Astrocyte of the hippocampus (primary cell): ENCODE data around the gene LIN37.

ENCODE experiments used
- DNase-seq: peaks from one replicate; pipeline ENCODE4 v3.0.0; 2011; ENCODE audit warnings: low read depth, low spot score

Gene LIN37

DNA sequence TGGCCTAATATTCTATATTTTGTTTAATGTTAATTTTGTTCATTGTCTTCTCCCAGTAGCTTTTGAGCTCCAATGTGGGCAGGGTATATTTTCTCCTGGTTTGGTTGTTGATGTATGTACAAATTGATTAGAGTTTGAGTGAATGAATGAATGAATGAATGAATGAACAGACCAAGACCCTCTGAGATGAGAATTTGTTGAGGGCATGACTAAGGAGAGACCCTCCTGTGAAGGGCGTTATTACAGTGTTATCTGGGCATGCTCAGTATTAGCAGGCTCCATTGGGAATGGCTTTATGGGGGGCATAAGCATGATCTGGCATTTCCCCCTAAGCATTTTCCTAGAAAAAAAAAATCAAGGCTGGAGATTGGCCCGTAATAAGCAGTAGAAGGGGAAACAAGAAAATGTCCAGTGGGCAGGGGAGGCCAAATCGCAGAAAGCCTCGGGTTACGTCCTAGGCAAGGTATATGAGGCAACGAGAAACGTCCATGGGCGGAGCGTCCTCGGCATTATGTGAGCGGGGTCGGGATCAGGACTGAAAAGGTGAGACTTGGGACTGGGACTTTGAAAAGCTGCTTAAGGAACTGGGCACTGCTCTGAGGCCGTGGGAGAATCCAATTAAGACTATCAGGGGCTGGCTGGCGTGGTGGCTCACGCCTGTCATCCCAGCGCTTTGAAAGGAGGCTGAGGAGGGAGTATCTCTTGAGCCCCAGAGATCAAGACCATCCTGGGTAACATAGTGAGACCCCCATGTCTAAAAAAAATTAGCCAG lies 26.1 kb downstream of the LIN37 start:
- DNase-seq = no peak

GRCh38 chr19:35775046-35775297 lies 26.6 kb downstream of the LIN37 start:
- DNase-seq = no peak

DNA sequence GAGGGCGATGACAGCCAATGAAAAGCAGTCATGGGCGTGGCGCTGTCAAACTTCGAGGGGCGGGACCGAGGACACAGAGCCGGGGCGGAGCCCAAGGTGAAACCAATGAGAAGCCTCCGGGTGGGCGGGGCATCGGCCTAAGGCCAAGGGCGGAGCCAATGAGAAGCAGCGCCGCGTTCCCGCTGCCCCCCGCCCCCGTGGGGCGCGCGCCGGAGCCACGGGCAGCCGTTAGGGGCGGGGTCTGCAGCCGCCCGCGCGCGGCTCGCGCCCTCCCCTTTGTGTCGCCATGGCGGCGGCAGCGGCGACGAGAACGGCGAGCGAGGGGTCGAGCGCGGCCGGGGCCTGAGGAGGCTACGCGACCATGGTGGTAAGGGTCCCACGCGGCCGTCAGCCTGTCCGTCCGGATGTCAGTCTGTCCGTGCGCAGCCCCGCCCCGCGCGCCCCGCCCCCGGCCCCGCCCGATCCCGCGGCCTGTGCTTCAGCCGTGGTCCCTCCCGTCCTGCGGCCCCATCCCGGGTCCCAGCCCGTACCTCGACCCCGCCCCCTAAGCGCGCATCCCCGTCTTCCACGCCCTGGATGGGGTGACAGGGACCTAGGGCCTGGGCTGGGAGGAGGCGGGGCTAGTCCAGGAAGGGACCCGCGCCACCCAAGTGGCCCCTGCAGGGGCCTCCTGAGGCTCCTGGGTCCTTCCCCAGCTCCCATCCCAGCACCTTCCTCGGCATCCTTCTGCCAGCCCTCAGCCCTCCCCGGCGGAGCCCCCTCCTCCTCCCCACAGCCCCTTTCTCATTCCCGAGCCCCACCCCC lies 27.1 kb downstream of the LIN37 start, which contains the start of gene ARHGAP33:
TSS of gene ARHGAP33 (plus strand) at position 267 of the 804 bp plus-strand sequence. CDS start at position 362, 95 bp downstream.
- peak; percentile 99 for DNase-seq

DNA sequence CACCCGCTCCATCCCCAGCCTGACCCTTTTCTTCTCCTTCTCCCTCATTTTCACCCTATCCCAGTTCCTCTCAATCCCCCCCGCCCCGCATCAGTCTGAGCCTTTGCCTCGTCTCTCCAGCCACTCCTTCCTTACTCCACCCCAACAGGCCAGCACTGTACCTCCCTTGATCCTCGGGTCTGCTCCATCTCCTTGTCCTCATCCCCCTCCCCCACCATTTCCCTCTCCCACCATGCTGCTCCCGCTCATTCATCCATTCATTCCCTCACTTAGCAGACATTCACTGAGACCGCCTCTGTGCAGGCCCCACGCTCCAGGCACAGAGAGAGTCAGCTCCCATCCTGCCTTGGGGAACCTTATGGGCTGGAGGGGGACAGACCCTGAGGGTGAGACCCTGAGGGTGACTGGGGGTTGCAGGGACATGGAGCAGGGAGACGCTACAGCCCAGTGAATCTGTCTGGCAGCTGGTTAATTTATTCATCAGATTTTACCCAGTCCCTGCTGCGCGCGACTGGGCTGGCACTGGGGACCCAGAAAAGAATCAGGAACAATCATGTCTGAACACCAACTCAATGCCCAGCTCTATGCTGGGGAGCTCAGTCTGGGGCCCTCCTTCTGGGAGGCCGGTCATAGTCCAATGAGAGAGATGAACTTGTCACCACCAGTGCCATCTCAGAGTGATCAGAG lies 27.9 kb downstream of the LIN37 start:
- DNase-seq = no peak

DNA sequence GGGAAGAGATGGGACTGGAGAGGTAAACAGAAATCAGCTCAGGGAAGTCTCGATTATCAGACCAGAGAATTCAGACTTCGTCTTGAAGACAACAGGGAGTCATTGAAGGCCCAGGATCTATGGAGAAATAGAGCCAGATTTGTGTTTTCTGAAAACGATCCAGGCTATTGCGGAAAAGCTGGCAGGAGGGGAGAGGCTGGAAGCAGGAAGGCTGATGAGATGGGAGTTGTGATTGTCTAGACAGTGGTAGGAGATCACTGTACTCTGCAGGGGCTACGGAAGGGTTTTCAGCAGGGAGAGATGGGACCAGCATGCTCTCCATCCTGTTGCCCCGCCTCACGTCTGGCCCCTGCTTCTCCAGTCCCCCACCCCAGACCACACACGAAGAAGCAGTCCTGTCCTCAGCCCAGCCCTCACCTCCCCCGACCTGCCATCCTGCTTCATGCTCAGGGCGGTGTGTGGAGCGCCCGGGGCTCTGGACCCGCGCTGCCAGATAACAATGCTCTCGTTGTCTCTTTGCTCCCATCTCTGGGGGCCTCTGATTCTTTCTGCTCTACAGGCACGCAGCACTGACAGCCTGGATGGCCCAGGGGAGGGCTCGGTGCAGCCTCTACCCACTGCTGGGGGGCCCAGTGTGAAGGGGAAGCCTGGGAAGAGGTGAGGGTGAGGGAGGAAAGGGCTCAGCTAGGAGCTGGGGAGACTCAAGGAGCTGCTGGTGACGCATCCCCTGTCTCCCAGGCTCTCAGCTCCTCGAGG lies 28.9 kb downstream of the LIN37 start:
- no peak for DNase-seq

DNA sequence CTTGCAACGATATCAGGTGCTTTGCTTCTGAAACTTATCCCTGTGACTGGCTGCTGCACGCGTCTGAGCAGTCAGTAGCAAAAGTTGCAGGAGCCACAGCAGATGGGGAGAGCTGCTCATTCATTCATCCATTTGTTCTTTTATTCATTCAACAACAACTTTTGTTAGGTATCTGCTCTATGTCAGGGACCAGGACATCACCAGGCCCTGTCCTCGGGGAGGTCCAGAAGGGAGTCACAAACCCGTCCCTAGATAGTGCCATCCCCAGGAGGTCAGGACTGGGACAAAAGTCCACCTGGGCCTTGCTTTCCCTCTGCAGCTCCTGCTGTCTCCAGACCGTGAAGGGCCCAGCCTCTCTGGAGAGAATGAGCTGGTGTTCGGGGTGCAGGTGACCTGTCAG lies 29.6 kb downstream of the LIN37 start:
- DNase-seq = no peak

DNA sequence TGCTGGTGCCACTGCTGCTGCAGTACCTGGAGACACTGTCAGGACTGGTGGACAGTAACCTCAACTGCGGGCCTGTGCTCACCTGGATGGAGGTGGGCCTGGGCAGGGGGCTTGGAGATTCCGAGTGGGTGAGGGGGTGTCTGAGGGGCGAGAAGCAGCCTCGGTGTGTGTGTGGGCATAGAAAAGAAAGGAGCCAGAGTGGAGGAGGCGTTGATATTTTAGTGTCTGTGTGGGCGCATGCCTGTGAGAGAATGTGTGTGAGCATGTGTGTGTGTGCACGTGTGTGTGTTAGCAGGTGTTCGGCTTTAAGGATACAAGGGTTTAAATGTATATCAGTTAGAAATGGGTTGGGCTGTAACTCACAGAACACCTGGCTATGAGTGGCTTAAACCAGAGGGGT lies 30.7 kb downstream of the LIN37 start:
- no peak for DNase-seq

DNA sequence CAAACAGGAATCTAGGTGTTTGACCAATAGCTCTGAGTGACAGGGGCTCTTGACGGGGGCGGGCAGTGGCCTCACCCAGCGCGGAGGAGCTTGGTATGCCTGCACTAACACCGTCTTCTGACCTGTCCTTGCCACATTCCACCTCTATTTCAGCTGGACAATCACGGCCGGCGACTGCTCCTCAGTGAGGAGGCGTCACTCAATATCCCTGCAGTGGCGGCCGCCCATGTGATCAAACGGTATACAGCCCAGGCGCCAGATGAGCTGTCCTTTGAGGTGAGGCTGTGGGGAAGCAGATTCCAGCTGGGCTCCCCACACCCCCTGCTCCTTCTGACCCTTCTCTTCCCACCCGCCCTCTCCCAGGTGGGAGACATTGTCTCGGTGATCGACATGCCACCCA lies 31.7 kb downstream of the LIN37 start:
- no peak for DNase-seq

- no peak for DNase-seq
These were observed 32.3 kb downstream of the LIN37 start for GRCh38 chr19:35780717-35781116.

DNA sequence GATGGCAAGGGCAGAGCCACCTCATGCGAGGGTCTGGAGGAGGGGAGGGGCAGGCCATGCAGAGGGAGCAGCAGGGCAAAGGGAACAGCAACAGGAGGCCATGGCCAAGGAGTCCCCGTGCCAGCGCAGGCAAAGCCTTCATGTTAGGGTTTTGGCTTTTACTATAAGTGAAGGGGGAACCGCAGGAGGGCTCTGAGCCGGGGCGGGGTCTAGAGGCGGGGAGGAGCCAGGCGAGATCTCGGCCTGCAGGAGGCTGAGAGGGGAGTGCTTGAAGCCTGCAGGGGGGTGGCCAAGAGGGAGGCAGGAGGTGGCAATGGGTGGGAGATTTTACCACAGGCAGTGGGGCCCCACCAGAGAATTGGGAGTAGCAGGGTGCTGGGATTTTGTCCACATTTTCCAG lies 33.3 kb downstream of the LIN37 start:
- DNase-seq = no peak

DNA sequence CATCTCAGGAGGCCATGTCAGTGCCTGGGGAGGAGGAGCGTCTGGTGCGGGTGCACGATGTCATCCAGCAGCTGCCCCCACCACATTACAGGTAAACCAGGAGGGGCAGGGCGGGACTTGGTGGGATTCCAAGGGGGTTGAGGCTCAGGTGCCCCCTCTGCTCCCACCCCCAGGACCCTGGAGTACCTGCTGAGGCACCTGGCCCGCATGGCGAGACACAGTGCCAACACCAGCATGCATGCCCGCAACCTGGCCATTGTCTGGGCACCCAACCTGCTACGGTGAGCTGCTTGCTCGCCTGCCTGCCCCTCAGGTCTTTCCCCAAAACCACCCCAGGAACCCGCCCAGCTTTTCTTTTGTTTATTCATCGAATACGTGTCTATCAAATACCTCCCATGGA lies 34.2 kb downstream of the LIN37 start:
- DNase-seq = no peak

- DNase-seq = no peak
These were observed 35.4 kb downstream of the LIN37 start for GRCh38 chr19:35783469-35784434.

- DNase-seq = no peak
These were observed 36.3 kb downstream of the LIN37 start for GRCh38 chr19:35784503-35785338.

DNA sequence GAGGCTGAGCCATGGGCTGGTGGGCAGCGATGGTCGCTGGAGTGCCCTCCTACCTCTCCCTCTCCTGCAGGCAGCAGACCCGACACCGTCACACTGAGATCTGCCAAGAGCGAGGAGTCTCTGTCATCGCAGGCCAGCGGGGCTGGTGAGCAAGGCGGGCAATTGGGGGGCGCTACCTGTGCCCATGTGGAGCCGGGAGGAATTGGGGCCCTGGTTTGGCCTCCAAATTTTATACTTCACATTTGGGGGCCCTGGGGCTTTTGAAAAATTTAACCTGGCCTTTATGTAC lies 36.9 kb downstream of the LIN37 start:
- DNase-seq = no peak

DNA sequence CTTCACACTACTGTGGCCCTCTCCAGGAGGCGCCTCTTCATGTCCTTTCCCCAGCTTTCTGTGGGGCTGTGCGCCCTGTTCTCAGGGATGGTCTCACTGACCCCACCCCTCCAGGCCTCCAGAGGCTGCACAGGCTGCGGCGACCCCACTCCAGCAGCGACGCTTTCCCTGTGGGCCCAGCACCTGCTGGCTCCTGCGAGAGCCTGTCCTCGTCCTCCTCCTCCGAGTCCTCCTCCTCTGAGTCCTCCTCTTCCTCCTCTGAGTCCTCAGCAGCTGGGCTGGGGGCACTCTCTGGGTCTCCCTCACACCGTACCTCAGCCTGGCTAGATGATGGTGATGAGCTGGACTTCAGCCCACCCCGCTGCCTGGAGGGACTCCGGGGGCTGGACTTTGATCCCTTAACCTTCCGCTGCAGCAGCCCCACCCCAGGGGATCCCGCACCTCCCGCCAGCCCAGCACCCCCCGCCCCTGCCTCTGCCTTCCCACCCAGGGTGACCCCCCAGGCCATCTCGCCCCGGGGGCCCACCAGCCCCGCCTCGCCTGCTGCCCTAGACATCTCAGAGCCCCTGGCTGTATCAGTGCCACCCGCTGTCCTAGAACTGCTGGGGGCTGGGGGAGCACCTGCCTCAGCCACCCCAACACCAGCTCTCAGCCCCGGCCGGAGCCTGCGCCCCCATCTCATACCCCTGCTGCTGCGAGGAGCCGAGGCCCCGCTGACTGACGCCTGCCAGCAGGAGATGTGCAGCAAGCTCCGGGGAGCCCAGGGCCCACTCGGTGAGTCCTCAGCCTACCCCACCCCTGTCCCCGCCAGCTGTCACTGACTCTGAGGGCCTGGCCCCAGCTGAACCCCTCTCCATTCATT lies 38.2 kb downstream of the LIN37 start:
- DNase-seq = no peak

DNA sequence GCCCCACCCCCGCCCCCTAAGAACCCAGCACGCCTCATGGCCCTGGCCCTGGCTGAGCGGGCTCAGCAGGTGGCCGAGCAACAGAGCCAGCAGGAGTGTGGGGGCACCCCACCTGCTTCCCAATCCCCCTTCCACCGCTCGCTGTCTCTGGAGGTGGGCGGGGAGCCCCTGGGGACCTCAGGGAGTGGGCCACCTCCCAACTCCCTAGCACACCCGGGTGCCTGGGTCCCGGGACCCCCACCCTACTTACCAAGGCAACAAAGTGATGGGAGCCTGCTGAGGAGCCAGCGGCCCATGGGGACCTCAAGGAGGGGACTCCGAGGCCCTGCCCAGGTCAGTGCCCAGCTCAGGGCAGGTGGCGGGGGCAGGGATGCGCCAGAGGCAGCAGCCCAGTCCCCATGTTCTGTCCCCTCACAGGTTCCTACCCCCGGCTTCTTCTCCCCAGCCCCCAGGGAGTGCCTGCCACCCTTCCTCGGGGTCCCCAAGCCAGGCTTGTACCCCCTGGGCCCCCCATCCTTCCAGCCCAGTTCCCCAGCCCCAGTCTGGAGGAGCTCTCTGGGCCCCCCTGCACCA lies 38.9 kb downstream of the LIN37 start:
- no peak for DNase-seq

GRCh38 chr19:35788205-35788960 lies 40.0 kb downstream of the LIN37 start:
- no peak for DNase-seq
